GM13976 (cell line): ENCODE measurements around the gene TOP1.

Experiments used
- DNase-seq: peaks from one replicate; pipeline ENCODE4 v3.0.0; 2012; ENCODE audit warnings: low spot score
- CTCF ChIP-seq: IDR thresholded peaks from 2 replicates; pipeline ENCODE4 v1.5.1; 2012; ENCODE audit warnings: borderline replicate concordance, mild to moderate bottlenecking; ENCODE audit not compliant: insufficient read depth; ENCODE audit errors: extremely low read depth, missing control alignments, control extremely low read depth
- in situ Hi-C: fragments of 300-500 bp; cut with MboI; formaldehyde crosslinking; loops from one replicate; pipeline ENCODE4 v1.12.0; 2022; ENCODE audit warnings: low sequenced_read_pairs, mixed read lengths, inconsistent platforms; ENCODE audit not compliant: unreplicated experiment

Gene TOP1

GRCh38 chr20:41089555-41089954, 60.9 kb downstream of the TOP1 start:
- no peak for TF ChIP-seq CTCF
- no peak for DNase-seq
- in situ Hi-C loops, result loop anchor here (25.0 kb wide), 1 partner anchor 327 kb away; no protein-coding TSS in a partner anchor

- no peak for TF ChIP-seq CTCF
- no peak for DNase-seq
- in situ Hi-C loops, result loop anchor here (10.0 to 25.0 kb wide), 2 partner anchors 117 to 330 kb away; no protein-coding TSS in a partner anchor
Observed at GRCh38 chr20:41091927-41092326, 63.3 kb downstream of the TOP1 start.

GRCh38 chr20:41094353-41095055, 65.9 kb downstream of the TOP1 start:
- no peak for TF ChIP-seq CTCF
- in situ Hi-C loops, result loop anchor here (10.0 to 25.0 kb wide), 2 partner anchors 120 to 332 kb away; no protein-coding TSS in a partner anchor

GRCh38 chr20:41095110-41095969, 66.7 kb downstream of the TOP1 start:
- in situ Hi-C loops, result loop anchor here (10.0 to 25.0 kb wide), 2 partner anchors 121 to 333 kb away; no protein-coding TSS in a partner anchor
- peak; percentile 55 for DNase-seq
- TF ChIP-seq CTCF, result peak; percentile 66

More at GRCh38 chr20:41094353-41095055, 65.9 kb downstream of the TOP1 start:
- no peak for DNase-seq

- TF ChIP-seq CTCF, result no peak
- in situ Hi-C loops, result loop anchor here (10.0 to 25.0 kb wide), 2 partner anchors 124 to 336 kb away; no protein-coding TSS in a partner anchor
Observed at GRCh38 chr20:41098703-41099250, 70.2 kb downstream of the TOP1 start.

GRCh38 chr20:41100001-41100480, 71.4 kb downstream of the TOP1 start:
- DNase-seq, result no peak
- no peak for TF ChIP-seq CTCF
- in situ Hi-C loops, result no loop called here

More at GRCh38 chr20:41098703-41099250, 70.2 kb downstream of the TOP1 start:
- no peak for DNase-seq
